ENCODE results near the gene PNPLA7.
A peak's percentile ranks its signal among the peaks of the same experiment; 100 is the strongest.

Gene PNPLA7

GRCh38 chr9:137434498-137435380 is 115.5 kb downstream of the PNPLA7 start:
- no peak for DNase-seq (ENCODE audit: low read depth)

- no peak for DNase-seq (ENCODE audit: low read depth)
Measured at GRCh38 chr9:137433916-137434431, 116.2 kb downstream of the PNPLA7 start.

GRCh38 chr9:137433349-137433915 is 116.8 kb downstream of the PNPLA7 start:
- no peak for DNase-seq (ENCODE audit: low read depth)

- DNase-seq (ENCODE audit: low read depth) = no peak
Measured at GRCh38 chr9:137432687-137433348, 117.4 kb downstream of the PNPLA7 start.

GRCh38 chr9:137431416-137431931 is 118.7 kb downstream of the PNPLA7 start:
- no peak for DNase-seq (ENCODE audit: low read depth)

- DNase-seq (ENCODE audit: low read depth) = no peak
Measured at GRCh38 chr9:137430723-137431415, 119.3 kb downstream of the PNPLA7 start.

- no peak for DNase-seq (ENCODE audit: low read depth)
Measured at GRCh38 chr9:137429974-137430722, 120.1 kb downstream of the PNPLA7 start.

GRCh38 chr9:137429546-137429890 is 120.7 kb downstream of the PNPLA7 start:
- DNase-seq (ENCODE audit: low read depth) = no peak

GRCh38 chr9:137428841-137429545 is 121.2 kb downstream of the PNPLA7 start:
- DNase-seq (ENCODE audit: low read depth) = no peak

GRCh38 chr9:137428311-137428630 is 121.9 kb downstream of the PNPLA7 start:
- no peak for DNase-seq (ENCODE audit: low read depth)

GRCh38 chr9:137427454-137428310 is 122.5 kb downstream of the PNPLA7 start:
- no peak for DNase-seq (ENCODE audit: low read depth)

GRCh38 chr9:137426018-137426681 is 124.1 kb downstream of the PNPLA7 start:
- no peak for DNase-seq (ENCODE audit: low read depth)

- DNase-seq (ENCODE audit: low read depth) = no peak
Measured at GRCh38 chr9:137423514-137424291, 126.5 kb downstream of the PNPLA7 start.

GRCh38 chr9:137422604-137423513 is 127.3 kb downstream of the PNPLA7 start, which contains the start of the genes EXD3 and NOXA1:
Gene EXD3, minus strand, starts transcription at chr9:137423162. Its CDS starts 27,805 bp downstream, at chr9:137395357.
Gene NOXA1, plus strand, starts transcription at chr9:137423393. Its CDS starts 137 bp downstream, at chr9:137423530.
- peak; percentile 75 for DNase-seq (ENCODE audit: low read depth)

GRCh38 chr9:137421838-137422603 is 128.2 kb downstream of the PNPLA7 start:
- DNase-seq (ENCODE audit: low read depth) = no peak

Data from GM04504 (cell line).